ENCODE results near the gene ATP6V1F. TPM values are rescaled to one million over a fixed set of nuclear protein-coding genes. Genes with fewer than 3 reads are reported as not detected.
A peak's percentile ranks its signal among the peaks of the same experiment; 100 is the strongest.

ATP6V1F gene
- total RNA-seq, 1 donor from 2014 or later = 133 TPM

DNA sequence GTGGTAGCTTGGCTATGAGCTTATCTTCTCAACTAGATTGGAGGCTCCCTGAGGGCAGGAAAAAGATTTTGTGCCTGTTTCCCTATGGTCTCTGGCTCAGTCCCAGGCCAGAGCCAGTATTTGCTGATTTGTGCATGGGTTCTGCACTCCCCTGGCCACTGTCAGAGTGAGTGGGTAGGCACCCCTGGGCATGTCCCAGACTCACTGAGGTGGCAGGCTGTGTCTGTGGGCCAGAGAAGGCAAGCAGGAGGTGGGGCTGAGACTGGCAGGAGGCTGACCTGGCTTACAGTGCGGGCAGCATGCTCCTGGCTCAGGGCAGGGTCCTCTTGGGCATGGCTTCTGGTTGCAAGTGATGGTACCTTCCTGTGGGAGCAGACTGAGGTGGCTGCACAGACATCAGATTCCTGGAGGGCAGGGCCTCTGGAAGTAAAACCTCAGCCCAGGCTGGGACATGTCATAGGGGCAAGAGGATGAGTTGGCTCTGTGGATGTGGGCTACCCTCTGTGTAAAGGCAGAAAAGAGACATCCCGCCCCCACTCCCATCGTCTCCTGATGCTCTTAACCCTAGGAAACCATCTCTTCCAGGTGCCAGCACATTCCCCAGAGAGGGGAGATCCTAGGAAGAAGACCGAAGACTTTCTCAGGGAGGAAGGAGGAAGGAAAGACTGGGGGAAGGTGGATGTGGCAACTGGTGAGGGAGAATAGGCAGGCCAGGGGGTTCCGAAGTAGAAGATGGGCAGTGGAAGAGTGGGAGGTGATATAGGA lies 43.5 kb downstream of the ATP6V1F start:
- H3K9me3 Mint-ChIP-seq (ENCODE audit: unreplicated experiment) = peaks cover 11% of the 10 kb centered on the region
- TF ChIP-seq, protein P1, sequence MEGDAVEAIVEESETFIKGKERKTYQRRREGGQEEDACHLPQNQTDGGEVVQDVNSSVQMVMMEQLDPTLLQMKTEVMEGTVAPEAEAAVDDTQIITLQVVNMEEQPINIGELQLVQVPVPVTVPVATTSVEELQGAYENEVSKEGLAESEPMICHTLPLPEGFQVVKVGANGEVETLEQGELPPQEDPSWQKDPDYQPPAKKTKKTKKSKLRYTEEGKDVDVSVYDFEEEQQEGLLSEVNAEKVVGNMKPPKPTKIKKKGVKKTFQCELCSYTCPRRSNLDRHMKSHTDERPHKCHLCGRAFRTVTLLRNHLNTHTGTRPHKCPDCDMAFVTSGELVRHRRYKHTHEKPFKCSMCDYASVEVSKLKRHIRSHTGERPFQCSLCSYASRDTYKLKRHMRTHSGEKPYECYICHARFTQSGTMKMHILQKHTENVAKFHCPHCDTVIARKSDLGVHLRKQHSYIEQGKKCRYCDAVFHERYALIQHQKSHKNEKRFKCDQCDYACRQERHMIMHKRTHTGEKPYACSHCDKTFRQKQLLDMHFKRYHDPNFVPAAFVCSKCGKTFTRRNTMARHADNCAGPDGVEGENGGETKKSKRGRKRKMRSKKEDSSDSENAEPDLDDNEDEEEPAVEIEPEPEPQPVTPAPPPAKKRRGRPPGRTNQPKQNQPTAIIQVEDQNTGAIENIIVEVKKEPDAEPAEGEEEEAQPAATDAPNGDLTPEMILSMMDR (IDR thresholded peaks at IDR 0.05; ENCODE audit: partially characterized antibody, unreplicated experiment) = no peak
- H3K36me3 Mint-ChIP-seq (ENCODE audit: unreplicated experiment) = no peaks in the 10 kb centered on the region
- peaks cover 11% of the 10 kb centered on the region for H3K27me3 Mint-ChIP-seq (ENCODE audit: unreplicated experiment)
- no peak overlapping the region for H3K27ac Mint-ChIP-seq (ENCODE audit: unreplicated experiment)
- H3K4me3 Mint-ChIP-seq (ENCODE audit: unreplicated experiment) = no peak overlapping the region
- no peak for DNase-seq
- peaks cover 13% of the 10 kb centered on the region for H3K4me1 Mint-ChIP-seq (ENCODE audit: low read depth, unreplicated experiment)

DNA sequence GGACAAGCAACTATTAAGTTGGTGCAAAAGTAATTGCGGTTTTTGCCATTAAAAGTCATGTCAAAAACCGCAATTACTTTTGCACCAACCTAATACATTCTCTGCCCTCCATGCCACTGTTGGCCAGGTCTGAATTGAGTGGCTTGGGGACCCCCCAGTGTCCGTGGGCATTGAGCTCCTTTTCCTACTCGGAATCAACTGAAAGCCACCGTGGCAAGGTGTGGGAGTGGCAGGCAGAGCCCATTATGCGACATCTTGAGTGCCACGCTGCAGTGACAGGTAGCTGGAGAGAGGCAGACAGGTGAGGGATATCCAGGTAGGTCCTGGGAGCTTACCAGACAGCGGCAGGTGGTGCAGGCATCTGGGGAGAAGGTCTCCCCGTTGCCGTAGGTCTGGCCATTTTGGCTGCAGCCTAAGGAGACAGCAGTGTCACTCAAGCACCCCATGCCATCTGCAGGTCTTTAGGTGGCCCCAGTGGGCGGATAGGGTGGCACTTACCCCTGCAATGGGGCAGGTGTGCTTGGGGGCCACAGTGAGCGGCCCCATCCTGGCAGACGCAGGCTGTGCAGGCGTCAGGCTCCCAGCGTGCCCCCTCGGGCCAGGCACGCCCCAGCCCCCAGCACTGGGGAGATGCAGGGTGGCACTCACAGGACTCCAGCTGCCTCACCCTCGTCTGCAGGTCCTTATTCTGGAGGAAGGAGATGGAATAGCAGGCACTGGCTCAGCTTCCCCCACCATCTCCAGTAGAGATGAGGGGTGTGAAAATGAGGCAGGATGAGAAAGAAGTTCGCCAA lies 44.3 kb downstream of the ATP6V1F start:
- Mint-ChIP-seq H3K27me3 (ENCODE audit: unreplicated experiment) (peaks cover 10% of the 10 kb centered on the region), H3K27ac (ENCODE audit: unreplicated experiment) (no peak overlapping the region), H3K36me3 (ENCODE audit: unreplicated experiment) (no peaks in the 10 kb centered on the region), H3K4me3 (ENCODE audit: unreplicated experiment) (no peak overlapping the region), H3K9me3 (ENCODE audit: unreplicated experiment) (peaks cover 9% of the 10 kb centered on the region), H3K4me1 (ENCODE audit: low read depth, unreplicated experiment) (peaks cover 16% of the 10 kb centered on the region)
- TF ChIP-seq, protein P1 (IDR thresholded peaks at IDR 0.05; ENCODE audit: partially characterized antibody, unreplicated experiment) = no peak
- DNase-seq = no peak

DNA sequence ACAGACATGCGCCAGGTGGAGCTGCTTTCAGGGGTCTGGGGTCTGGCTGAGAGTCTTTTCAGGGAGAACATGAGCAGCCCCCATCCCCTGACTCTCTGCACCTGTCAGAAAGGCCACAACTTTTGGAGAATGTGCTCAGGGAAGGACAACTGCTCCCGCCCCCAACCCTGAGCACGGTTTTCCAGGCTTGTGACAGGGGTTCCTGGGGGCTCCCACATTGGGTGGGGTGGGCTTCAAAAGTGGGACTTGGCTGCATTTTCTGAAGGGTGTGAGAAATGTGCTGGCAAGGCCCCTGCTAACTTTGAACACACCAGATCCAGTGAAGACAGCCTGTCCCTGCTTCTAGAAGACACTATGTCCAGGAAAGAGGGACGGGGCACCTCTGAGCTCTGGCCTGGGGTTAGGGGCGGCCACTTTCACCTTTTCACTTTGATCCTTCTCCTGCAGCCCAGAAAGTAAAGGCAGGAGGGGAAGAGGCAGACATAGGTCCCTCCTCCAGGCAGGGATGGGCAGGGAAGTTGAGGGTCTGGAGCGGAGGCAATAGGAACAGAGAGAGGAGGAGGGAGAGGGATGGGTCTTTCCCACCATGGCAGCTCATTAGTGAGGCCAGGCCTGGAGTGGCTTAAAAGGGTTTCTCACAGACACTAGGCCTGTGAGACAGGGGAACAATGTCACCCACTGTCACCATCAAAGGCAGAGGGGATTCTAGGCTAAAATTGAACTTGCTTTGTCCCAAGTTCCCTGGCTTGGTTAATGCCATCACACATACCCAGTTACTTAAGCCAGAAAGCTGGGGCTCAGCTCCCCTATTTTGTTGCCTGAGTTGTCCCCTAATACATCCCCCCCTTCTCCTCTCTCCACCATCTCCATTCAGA lies 46.3 kb downstream of the ATP6V1F start:
- Mint-ChIP-seq H3K9me3 (ENCODE audit: unreplicated experiment) (peaks cover 9% of the 10 kb centered on the region), H3K4me3 (ENCODE audit: unreplicated experiment) (peak overlapping the region; percentile 66), H3K27me3 (ENCODE audit: unreplicated experiment) (peaks cover 9% of the 10 kb centered on the region), H3K36me3 (ENCODE audit: unreplicated experiment) (no peaks in the 10 kb centered on the region), H3K4me1 (ENCODE audit: low read depth, unreplicated experiment) (peaks cover 16% of the 10 kb centered on the region), H3K27ac (ENCODE audit: unreplicated experiment) (no peak overlapping the region)
- no peak for DNase-seq
- TF ChIP-seq, protein P1 (IDR thresholded peaks at IDR 0.05; ENCODE audit: partially characterized antibody, unreplicated experiment) = no peak

DNA sequence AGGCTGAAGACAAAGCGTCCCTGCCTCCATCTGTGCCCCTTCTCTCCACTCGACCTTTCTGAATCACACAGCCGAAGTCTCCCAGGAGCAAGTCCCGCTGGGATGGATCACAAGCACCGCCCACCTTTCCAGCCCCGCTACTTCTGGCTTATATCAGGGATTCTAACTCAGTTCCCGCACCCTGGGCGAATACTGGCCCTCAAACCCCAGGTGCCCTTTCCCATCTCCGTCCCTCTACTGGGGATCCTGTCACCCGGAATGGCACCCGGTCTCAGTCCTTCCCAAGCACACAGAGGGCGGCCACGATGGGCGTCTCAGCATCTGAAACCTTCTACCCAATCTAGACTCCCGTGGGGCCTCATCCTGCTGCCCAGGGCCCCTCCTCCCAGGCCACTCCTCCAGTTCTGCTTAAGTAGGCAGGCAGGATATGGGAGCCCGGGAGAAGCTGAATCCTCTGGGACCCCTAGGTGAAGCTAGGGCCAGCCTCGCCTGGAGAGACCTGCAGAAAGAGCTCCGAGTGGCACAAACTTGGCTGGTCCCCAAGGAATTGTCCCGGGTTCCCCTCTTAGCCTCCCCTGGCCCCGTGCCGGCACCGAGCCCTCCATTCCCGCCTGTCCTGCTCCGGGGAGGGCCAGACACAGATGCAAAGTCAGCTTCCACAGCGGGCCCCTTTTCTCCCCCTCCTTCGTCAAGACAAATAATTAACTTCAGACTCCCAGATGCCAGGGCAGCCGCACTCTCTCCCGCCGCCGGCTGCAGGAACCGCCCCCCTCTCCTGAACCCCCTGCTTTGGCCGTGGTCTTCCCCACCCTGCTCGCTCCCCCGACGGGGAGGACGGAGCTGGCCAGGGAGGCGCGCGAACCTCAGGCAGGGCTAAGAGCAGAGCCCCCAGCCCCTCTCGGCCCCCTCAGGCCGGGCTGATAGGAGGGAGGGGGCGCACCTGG lies 47.2 kb downstream of the ATP6V1F start:
- TF ChIP-seq, protein P1 (IDR thresholded peaks at IDR 0.05; ENCODE audit: partially characterized antibody, unreplicated experiment) = no peak
- H3K4me1 Mint-ChIP-seq (ENCODE audit: low read depth, unreplicated experiment) = peaks cover 16% of the 10 kb centered on the region
- peaks cover 9% of the 10 kb centered on the region for H3K9me3 Mint-ChIP-seq (ENCODE audit: unreplicated experiment)
- no peak for DNase-seq
- no peaks in the 10 kb centered on the region for H3K36me3 Mint-ChIP-seq (ENCODE audit: unreplicated experiment)
- no peak overlapping the region for H3K27ac Mint-ChIP-seq (ENCODE audit: unreplicated experiment)
- peaks cover 14% of the 10 kb centered on the region for H3K27me3 Mint-ChIP-seq (ENCODE audit: unreplicated experiment)
- H3K4me3 Mint-ChIP-seq (ENCODE audit: unreplicated experiment) = peak overlapping the region; percentile 66
